DMS153 (cell line): ENCODE data around the gene PLA2G2A.
"Not testable (repeated sequence)": the region's sequence is repeated elsewhere in the genome, so short reads cannot be mapped to it uniquely, and the experiment has no call there.

ENCODE experiments used
- DNase-seq: peaks from one replicate; lab custom pipeline; 2025; lab: John Stamatoyannopoulos, UW

The PLA2G2A gene

GRCh38 chr1:19979494-19979977 is at the start of gene PLA2G2A:
Gene PLA2G2A (minus strand): TSS chr1:19979618. CDS start chr1:19978773, 845 bp downstream.
- DNase-seq: no peak

GRCh38 chr1:20028726-20029125 is 49.3 kb upstream of the PLA2G2A start:
- DNase-seq: no peak

- DNase-seq: no peak
Observed at GRCh38 chr1:20028125-20028524, 48.7 kb upstream of the PLA2G2A start.

- no peak for DNase-seq
Observed at GRCh38 chr1:20017741-20018140, 38.3 kb upstream of the PLA2G2A start.

GRCh38 chr1:20014153-20014552 is 34.7 kb upstream of the PLA2G2A start:
- no peak for DNase-seq

- DNase-seq: no peak
Observed at GRCh38 chr1:20010016-20010415, 30.6 kb upstream of the PLA2G2A start.

GRCh38 chr1:20009212-20009611 is 29.8 kb upstream of the PLA2G2A start:
- no peak for DNase-seq

GRCh38 chr1:20008391-20008841 is 29.0 kb upstream of the PLA2G2A start:
- DNase-seq: no peak

- DNase-seq: not testable (repeated sequence)
Observed at GRCh38 chr1:19998823-19999222, 19.4 kb upstream of the PLA2G2A start.

- no peak for DNase-seq
Observed at GRCh38 chr1:19990689-19991088, 11.3 kb upstream of the PLA2G2A start.

GRCh38 chr1:19990182-19990582 is 10.8 kb upstream of the PLA2G2A start:
- DNase-seq: not testable (repeated sequence)

- no peak for DNase-seq
Observed at GRCh38 chr1:19988267-19989006, 9.0 kb upstream of the PLA2G2A start.

- DNase-seq: no peak
Observed at GRCh38 chr1:19987719-19988118, 8.3 kb upstream of the PLA2G2A start.

GRCh38 chr1:19984409-19985016 is 5.1 kb upstream of the PLA2G2A start:
- not testable (repeated sequence) for DNase-seq

GRCh38 chr1:19981507-19982312 is 2.3 kb upstream of the PLA2G2A start:
- no peak for DNase-seq

- DNase-seq: no peak
Observed at GRCh38 chr1:19981170-19981506, 1.7 kb upstream of the PLA2G2A start.

- no peak for DNase-seq
Observed at GRCh38 chr1:19980314-19980713, 896 bp upstream of the PLA2G2A start.

GRCh38 chr1:19978143-19978542 is 1.3 kb downstream of the PLA2G2A start:
- DNase-seq: no peak

GRCh38 chr1:19976317-19977003 is 3.0 kb downstream of the PLA2G2A start:
- no peak for DNase-seq

GRCh38 chr1:19975423-19976193 is 3.8 kb downstream of the PLA2G2A start:
- no peak for DNase-seq

GRCh38 chr1:19974822-19975416 is 4.5 kb downstream of the PLA2G2A start:
- DNase-seq: peak; percentile 20
